GM19035 (cell line): ENCODE measurements around the gene ACSM6.
"Not testable (repeated sequence)": the region's sequence is repeated elsewhere in the genome, so short reads cannot be mapped to it uniquely, and the experiment has no call there.

Experiments used
- ATAC-seq: cut with Tn5 transposase; IDR thresholded peaks from one replicate; pipeline ENCODE4 v1.9.1; 2021; ENCODE audit not compliant: unreplicated experiment

Gene ACSM6

GRCh38 chr10:95214369-95214768 is 20.3 kb downstream of the ACSM6 start:
- no peak for ATAC-seq

GRCh38 chr10:95214793-95215192 is 20.8 kb downstream of the ACSM6 start:
- ATAC-seq: no peak

- no peak for ATAC-seq
These were observed 23.4 kb downstream of the ACSM6 start for GRCh38 chr10:95217476-95217875.

GRCh38 chr10:95220539-95220938 is 26.5 kb downstream of the ACSM6 start:
- ATAC-seq: no peak

- no peak for ATAC-seq
These were observed 27.1 kb downstream of the ACSM6 start for GRCh38 chr10:95221124-95221523.

- no peak for ATAC-seq
These were observed 31.1 kb downstream of the ACSM6 start for GRCh38 chr10:95225136-95225535.

GRCh38 chr10:95228934-95229723 is 35.1 kb downstream of the ACSM6 start:
- not testable (repeated sequence) for ATAC-seq

DNA sequence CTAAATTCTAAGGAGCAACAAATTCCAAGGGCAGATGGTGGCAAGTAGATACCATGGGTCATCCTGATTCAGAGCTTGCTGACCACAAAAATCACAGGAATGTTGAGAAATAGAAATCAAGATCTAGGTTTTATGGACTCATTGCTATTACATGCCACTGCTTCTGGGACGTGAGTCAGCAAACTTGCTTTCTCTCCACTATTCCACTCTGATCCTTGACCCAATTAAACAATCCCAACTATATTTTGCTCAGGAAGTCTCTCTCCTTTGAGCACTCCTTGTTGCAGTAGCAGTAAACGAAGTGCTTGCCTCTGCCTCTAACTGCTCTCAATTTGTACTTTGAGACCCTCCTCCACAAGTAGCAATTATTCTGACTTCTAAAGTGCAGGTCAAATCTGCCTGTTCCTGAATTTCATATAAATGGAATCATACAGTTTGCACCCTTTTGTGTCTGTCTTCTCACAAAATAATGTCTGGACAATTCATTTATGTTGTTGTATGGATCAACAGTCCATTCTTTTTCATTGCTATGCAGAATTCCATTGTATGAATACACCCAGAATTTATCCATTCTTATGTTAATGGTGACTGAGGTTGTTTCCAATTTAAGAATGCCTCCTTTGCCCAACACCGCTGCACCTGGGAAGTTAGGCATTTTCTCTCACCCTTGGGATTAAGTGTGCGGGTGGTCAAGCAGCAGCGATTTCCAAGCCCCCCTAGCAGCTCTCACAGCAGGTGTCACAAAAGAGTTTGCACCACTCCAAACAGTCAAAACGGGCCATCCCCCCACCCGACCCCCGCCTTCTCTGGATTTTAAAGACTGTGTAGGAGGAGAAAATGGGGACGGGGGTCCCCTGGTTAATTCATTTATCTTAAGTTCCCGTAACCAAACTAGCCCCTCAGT is 35.9 kb downstream of the ACSM6 start:
- ATAC-seq: no peak

GRCh38 chr10:95230677-95231586 is 36.9 kb downstream of the ACSM6 start:
- ATAC-seq: peak; percentile 51

- ATAC-seq: no peak
These were observed 39.5 kb downstream of the ACSM6 start for GRCh38 chr10:95233377-95234034.

GRCh38 chr10:95234951-95235350 is 40.9 kb downstream of the ACSM6 start:
- no peak for ATAC-seq

- ATAC-seq: no peak
These were observed 41.6 kb downstream of the ACSM6 start for GRCh38 chr10:95235676-95236067.

DNA sequence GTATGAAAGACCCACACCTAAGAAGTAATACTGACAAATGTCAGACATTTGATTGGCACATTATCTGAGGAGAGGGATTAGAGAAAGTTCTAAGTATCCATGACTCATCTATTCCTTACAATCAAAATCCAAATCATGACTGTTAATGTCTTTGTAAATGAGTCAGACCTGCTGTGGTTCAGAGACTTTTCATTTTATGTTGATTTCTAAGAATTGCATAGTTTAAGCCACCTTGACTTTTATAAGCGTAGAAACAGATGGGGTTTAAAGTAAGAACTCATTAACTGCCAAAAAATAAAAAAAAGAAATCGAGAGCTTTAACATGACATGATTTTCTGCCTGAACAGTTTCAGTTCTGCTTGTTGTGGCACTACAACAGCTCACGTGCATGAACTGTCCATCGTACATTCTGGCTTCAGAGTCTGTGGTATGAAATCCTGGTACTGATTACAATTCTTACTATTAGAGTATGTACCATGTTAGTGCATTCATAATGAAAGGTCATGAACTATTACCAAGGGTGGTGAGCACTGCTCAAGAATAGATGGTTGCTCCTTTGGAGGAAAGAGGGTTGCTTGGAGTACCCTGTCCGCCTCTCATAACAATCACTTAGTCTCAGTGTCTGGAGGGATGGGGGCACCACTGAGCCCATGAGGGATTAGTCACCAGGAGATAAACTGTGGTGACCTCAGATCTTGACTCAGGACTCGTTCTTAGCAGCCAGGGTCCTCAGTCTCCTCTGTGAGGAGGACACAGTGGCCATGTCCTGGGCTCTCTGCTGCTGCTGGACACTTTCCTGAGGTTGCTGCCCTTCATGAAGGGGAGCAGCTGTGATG is 42.2 kb downstream of the ACSM6 start:
- ATAC-seq: peak; percentile 95

DNA sequence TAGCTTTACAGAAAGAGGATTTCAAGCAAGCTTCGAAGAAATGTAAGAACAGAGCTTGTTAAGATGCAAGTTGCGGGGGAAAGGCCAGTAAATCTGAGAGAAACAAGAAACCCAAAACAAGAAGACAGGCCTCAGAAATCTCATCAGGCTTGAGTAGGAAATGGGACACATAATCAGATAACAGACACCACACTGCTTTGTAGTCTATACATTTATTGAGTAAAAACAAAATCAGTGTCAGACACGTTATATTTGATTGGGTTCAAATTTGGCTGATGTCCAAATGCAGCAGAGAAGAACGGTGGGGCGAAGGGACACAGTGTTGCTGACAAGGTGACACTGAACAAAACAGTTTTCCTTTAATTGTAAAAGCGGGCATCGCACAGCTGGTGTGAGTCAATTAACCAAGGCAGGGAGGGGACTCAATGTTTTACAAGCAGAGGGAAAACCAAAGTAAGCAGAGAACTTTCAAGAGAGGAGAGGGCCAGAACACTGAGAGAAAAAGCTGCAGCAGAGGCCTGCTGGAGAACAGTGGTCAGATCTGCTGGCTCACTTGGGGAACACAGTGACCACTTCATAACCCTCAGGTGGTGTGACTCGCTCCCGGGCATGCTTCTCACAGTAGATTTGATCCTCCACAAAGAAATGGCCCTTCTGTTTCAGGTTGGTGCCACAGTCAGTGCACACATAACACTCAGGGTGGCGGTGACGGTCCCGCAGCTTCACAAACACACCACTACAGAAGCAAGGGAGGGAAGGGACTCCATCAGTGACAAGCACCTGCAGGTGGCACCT is 43.5 kb downstream of the ACSM6 start:
- no peak for ATAC-seq

DNA sequence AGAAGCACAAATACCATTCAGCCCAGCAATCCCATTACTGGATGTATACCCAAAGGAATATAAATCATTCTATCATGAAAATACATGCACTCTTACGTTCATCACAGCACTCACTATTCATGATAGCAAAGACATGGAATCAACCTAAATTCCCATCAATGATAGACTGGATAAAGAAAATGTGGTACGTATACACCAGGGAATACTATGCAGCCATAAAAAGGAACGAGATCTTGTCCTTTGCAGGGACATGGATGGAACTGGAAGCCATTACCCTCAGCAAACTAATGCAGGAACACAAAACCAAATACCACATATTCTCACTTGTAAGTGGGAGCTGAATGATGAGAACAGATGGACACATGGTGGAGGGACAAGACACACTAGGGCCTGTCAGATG is 46.1 kb downstream of the ACSM6 start:
- not testable (repeated sequence) for ATAC-seq

- ATAC-seq: no peak
These were observed 46.8 kb downstream of the ACSM6 start for GRCh38 chr10:95240811-95241210.

- ATAC-seq: no peak
These were observed 47.5 kb downstream of the ACSM6 start for GRCh38 chr10:95241533-95241932.

GRCh38 chr10:95242581-95243317 is 48.7 kb downstream of the ACSM6 start:
- ATAC-seq: no peak
